ENCODE results near the gene SPOPL.
"Not testable (repeated sequence)": the region's sequence is repeated elsewhere in the genome, so short reads cannot be mapped to it uniquely, and the experiment has no call there.

The SPOPL gene

DNA sequence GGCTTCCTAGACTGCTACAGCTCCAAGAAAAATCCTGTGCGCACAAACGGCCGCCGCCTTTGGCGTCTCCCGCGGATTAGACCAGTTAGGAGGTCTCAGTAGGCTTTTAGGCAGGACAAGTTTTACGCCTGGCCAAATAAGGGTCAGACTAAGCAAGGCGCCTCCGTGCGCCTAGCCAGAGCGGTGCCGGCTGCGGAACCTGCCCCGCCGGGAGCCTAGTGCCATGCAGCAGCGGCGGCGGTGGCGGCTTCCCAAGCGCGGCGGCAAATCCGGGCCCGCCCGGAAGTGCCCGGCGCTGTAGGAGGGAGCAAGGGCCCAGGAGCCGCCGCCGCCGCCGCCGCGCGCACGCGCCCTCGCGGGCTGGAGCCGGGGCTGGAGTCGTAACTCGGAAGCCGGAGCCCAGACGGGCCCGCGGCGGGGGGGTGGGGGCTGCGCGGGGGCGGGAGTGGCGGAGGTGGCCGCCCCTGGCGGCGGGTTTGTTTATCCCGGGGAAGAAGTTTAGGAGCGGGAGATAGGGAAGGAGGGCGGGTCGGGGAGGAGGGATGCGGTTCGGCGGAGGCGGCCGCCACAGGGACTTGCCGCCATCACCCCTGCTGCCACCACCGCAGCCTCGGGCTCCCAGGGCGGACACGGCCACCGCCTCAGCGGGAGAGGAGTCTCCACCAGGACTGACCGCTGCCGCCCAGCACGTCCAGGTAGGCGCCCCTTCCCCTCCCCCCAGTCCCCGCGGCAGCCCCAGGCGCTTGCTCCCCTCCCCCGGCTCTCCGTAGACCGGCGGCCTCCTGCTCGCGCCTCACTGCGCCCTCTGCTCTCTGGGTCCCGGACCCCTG, at the start of gene SPOPL:
SPOPL (plus strand) TSS at position 346 of the 830 bp plus-strand sequence. CDS start 48,447 bp downstream, outside the sequence.
- peak; percentile 85 for DNase-seq

DNA sequence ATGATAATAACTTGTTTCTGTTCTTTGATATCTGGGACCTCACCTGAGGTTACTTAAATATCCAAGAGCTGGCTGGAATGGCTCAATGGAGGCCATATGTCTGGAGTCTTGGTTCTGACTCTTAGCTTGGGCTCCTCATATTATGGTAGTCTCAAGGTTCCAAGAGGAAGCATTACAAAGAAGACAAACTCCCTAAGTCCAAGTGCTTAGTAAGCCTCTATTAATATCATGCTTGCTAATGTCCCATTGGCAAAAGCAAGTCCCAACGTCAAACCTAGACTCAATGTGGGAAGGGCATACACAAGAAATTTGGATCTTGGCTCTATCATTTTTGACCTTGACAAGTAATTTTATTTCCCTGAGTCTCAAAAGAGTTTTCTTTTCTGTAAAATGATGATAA, 49.2 kb upstream of the SPOPL start:
- DNase-seq, result no peak

DNA sequence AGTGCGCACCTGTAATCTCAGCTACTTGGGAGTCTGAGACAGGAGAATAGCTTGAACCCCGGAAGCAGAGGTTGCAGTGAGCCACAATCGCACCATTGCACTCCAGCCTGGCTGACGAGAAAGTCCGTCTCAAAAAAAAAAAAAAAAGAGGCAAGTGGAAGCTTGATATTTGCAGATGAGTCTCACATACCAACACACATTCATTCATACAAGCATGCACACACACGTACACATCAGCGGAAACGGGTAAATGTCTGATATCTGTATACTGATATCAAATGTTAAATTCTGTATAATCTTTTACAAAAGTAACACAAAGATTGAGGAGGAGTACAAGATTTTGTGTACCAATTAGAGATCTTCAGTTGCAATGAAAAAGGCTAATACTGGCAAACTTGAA, 47.8 kb upstream of the SPOPL start:
- DNase-seq, result no peak

DNA sequence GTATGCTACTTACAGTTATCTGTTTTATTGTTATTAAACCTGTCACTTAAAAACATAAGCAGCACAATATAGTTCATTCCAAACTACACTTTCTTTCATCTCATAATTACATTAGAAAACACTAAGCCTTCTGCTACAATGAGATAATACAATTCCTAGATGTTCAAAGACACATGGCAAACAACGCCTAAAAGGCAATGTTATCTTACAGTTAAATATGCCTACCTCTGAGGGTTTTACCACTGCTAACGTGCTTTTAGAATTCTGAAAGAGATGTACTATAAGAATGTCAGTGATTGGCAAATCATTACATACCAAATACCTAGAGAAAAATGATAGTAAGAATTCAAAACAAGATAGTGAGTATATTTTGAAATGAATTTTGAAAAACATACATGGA, 46.8 kb upstream of the SPOPL start:
- DNase-seq, result no peak

DNA sequence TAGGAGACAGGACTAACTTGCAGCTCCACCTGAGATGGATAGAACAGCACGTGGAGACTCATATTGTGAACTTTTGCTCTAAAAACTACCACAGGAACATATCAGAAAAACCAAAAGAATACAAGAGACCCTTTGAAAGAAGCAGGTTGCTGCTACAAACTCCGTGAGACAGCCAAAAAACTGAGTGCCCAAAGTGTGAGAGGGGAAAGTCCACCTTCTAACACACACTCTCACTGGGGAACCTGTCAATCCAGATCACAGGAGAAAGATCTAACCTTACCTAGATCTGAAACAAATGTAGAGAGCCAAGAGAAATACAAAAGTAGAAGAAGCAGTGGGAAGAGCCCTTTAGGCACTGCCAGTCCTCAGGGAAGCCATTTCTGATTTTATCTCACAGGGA, 46.3 kb upstream of the SPOPL start:
- DNase-seq, result no peak

DNA sequence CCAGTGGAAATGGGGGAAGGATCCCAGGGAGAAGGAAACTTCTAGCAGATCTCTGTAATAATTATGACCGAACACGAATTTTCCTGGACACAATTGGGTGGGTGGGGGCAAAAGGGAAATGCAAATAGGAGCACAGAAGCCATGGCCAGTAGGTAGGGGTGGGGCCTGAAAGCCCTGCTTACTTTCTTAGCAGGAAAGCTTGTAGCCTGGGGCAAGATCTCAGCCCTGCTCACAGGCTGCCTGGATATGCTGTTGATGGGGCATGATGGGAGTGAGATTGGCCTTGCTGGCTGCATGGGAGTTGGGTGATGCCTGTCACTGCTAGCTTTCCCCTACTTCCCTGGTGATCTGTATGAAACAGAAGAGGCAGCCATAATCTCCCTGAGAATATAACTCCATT, 45.9 kb upstream of the SPOPL start:
- no peak for DNase-seq

DNA sequence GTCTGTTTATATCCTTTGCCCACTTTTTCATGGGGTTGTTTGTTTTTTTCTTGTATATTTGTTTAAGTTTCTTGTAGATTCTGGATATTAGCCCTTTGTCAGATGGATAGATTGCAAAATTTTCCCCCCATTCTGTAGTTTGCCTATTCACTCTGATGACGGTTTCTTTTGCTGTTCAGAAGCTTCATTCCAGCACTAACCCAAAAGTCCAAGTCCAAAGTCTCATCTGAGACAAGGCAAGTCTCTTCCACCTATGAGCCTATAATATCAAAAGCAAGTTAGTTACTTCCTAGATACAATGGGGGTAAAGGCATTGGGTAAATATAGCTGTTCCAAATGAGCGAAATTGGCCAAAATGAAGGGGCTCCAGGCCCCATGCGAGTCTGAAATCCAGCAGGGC, 38.9 kb upstream of the SPOPL start:
- not testable (repeated sequence) for DNase-seq

DNA sequence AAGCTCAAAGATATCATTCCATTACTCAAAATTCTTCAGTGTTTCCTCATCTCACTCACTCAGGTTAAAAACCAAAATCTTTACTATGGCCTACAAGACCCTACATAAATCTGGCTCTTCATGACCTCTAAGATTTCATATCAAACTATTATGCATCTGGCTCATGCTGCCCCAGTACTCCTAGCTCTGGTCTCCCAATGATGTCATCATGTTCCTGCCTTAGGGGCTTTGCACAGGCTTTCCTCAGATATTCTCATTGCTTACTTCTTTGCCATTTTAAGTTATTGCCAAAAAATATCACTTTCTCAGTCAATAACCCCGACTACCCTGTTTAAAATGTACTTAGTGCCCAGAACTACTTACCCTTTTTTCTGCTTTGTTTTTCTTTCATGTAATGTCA, 33.0 kb upstream of the SPOPL start:
- DNase-seq, result no peak

DNA sequence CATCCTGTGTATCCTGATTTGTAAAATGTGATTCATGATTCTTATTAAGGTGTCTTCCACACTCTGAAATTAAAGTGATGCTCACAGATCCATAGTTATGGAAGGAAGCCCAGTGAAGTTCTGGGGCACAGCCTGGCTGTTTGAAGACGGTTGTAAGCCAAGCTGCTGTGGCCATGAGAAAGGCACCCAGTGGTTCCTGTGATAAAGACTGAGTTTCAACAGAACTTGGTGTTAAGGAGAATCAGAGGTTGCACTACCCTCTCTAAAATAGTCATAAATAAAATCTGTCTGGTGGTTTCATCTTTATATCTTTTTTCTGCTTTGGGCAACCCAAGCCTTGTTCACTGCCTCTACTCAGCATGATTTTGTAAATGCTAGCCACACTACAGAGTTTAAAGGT, 32.2 kb upstream of the SPOPL start:
- DNase-seq, result no peak

DNA sequence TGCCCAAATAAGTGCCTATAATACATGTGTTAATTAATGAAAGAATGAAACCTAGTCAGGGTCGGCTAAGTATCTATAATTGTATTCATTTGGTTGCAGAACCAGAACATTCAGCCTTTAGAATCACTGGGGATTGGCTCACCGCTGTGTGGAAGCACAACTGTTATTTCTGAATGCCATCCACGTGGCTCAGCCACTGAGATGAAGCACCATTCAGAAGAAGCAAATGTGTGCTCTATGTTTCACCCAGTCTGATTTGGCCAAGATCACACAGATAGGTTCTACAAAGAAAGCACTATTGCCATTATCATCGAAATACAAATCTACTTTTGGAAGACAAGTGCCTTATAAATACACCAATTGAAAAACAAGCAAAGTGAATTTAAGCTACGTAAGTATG, 30.6 kb upstream of the SPOPL start:
- no peak for DNase-seq

DNA sequence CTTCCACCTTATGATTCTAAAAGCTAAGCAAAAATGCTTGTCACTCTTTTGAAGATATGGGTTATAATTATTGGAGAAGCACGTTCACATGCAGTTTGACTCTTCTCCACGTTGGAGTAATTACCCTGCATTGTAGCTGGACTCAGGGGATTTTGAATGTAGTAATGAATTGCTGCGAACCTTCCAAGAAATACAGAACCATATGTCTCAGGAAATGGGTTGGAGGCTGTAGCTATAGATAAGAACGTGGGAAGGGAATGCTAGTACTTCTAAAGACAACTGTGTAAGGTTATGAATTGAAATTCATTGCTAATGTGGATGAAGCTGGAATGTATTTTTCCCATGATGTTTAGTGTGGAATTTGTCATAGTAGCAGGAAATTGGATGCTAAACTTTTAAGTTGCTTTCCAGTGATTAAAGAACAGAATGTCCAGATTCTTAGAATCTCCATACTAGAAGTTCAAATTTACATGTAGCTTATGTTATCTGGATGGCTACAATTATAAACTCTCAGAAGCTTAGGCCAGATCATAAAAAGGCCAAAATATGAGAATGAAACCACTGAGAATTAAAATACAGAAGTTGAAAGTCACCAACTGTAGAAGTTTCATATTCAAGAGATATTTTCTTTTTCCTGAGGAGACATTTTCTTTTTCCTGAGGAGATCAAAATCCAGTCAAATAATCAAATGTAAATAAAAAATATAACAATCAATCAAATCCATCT, 27.3 kb upstream of the SPOPL start:
- DNase-seq, result no peak

DNA sequence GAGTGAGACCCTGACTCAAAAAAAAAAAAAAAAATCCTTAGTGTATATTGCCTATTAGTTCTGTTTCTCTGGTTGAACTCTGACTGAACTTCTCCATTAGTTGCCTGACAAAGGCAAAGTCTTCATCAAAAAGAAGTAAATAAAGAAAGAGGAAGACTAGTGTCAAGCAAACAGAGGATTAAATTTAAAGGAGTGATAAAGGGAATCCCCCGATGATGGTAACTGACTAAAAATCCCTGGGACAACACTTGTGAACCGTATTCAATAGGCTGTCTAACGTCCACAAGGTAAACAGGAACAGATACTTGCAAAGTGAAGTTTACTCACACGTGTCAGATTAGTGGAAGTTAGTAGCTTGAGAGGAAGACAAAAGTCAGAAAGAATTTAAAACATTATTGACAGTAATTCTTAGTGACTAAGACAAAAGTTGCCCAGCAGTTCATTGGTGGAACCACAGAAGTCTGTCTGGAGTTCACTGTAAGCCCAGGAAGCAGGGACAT, 26.2 kb upstream of the SPOPL start:
- no peak for DNase-seq

DNA sequence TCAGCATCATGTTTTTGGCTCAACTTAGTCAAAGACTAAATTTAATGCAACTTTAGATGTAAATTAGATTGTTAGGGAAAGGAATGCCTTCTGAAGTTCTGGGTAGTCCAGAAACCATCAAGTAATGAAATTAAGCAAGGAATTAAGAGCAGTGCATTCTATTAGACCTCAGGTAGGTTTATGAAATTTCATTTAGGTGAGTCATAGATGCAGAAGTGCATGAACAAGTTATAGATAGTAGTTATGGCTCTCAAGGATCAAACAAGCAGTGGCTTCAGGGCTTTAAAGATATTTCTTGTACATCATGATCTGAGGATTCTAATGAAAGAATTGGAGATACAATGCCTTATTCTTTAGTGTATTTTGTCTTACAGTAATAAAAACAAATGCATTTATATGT, 25.4 kb upstream of the SPOPL start:
- no peak for DNase-seq

DNA sequence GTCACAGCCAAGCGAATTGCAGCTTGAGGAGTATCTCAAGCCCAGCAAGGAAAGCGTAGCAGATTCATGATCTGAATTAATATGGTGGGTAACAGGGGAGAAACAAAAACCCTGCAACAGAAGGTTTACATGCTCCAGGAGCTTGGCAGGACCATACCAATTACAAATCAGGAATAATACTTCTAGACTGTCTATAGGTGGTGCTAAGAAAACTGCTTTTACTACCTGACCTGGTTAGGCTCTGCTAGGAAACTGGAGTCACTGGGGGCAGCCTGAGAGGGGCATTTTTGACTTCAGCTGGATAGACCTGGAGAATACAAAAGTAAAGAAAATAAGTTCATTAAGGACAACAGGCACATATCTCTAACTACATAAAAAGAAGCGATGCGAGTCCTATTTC, 24.6 kb upstream of the SPOPL start:
- DNase-seq, result no peak

DNA sequence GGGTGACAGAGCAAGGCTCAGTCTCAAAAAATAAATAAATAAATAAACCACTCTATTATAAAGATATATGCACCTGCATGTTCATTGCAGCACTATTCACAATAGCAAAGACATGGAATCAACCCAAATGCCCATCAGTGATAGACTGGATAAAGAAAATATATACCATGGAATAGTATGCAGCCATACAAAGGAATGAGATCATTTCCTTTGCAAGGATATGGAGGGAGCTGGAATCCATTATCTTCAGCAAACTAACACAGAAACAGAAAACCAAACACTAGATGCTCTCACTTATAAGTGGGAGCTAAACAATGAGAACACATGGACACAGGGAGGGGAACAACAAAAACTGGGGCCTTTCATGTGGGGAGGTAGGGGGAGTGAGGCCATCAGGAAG, 18.8 kb upstream of the SPOPL start:
- DNase-seq, result not testable (repeated sequence)

DNA sequence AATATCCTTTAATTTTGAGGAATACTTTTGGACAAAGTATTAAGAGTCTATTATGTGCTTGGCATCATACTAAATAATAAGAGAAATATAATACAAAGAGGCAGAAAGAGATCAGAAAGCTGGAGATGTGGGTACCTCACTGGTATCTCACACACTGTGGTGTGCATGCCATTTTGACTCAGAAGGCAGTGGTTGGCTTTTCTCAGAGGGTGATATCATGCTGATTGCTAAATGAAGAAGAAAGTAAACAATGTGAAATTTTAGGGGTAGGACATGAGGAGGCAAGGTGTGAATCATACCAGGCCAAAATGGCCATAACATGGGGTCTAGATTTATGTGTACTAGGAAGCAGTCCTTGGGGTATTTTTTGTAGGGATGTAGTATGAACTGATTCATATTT, 16.6 kb upstream of the SPOPL start:
- DNase-seq, result no peak

DNA sequence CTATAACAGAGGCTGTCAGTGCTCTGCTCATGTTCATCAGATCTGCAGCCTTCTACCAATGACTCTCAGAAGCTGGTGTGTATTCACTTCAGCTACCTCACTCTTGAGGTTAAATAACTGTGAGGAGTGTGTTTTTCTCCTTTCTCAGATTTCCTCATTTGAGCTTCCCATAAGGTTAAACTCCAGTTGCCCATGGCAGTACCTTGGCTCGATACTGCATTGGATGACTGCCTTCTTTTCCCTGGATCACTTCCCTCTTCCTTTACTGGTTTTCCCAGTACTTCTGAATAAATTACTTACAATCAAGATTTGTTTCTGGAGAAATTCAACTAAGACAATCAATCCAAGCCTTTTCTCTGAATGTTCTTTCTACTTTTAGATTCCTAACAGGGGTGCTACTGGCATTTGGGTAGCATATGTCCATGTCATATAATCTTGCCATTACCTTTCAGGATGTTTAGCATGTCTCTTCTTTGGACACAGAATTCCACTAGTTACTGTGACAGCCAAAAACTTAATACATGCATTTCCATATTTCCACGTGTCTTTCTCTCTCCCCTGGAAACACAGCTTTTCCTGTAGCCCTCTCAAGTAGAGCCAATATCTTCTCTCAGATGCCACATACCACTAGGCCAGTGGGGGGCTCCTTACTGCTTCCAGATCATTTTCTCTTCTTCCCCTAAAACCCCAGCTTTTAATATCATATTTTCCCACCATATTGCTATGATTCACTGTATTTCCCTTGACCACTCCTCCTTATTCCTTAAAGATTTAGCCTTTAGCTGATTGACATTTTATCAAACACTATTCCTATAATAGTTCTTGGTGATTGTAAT, 15.0 kb upstream of the SPOPL start:
- no peak for DNase-seq

DNA sequence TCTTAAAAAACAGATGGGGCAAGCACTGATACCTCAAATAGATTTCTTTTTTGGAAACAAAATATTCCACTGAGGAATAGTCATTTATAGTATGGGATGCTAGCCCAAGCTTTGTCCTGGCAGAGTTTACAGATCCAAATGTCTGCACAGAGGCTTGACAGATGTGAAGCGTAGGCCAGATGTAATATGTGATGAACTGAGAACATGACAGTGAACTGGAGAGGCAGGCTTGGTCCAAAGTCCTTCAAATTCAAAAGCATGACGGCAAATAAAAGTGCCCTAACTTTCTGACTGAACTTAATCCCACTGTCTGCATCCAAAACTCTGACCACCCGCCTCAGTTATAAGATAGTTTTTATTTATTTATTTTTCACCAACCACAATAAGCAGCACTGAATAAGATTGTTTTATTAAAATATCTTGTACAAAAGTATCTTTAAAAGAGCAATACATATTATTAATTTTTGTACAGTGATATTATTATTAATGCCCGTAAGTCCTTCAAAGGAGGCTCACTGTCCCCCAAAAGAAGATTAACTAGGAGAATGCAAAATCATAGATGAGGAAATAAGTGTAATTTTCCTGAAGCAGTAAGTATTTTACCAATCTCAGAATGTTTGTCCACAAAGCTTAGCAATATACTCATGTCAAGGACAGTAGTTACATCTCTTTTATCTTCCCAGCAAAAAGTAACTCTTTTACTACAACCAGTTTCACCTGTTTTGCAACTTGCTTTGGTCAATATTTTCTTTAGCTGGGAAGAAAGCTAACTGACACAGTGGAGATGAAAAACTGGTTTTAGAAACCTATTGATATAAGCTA, 10.7 kb upstream of the SPOPL start:
- no peak for DNase-seq

DNA sequence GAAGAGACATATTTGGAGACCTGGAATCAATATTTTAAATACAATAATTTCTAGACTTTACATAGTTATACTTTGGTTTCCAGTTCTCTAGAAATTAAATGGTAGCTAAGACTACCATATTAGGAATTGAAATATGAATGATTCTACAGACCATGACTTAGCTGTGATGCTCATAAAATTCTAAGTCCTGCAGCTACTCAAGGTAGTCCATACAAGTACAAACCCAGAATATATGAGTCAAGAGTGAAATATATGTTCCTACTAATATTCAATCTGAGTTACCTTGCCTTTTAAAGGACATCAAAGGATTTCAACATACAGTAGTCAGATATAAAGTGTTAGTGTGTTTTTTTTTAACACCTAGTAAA, 10.1 kb upstream of the SPOPL start:
- DNase-seq, result no peak

DNA sequence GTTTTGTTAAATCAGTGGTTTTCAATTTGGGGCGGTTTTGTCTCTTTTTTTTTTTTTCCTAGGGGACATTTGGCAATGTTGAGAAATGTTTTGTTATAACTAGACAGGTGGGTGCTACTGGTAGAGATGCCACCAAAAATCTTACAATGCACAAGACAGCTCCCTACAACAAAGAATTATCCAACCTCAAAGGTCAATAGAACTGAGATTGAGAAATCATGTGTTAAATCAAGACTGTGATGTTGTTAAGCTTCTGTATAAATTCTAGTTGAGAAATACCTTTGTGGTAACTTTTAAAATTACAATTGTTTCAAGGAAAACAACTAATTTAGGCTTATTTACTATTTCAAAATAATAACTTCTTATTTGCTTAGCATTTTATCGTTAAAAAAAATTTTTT, 9.4 kb upstream of the SPOPL start:
- DNase-seq, result no peak

DNA sequence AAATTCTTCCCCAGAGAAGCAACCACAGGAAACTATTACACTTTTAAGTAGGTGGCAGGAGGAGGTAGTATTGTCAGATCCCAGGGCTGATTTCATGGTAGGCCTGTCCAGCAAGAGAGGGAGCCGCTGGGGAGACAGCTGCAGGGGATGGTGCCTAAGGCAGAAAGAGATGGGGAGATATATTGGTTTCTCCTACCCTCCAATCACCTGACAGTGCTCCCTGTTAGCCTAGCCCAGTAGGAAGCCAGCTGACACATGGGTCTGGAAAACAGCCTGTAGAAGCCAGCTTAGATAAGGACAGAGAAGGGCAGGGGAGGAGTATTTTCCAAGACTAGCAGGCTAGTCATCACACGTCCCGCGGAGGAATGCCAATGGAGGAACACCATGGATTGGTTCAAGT, 8.2 kb upstream of the SPOPL start:
- DNase-seq, result no peak

DNA sequence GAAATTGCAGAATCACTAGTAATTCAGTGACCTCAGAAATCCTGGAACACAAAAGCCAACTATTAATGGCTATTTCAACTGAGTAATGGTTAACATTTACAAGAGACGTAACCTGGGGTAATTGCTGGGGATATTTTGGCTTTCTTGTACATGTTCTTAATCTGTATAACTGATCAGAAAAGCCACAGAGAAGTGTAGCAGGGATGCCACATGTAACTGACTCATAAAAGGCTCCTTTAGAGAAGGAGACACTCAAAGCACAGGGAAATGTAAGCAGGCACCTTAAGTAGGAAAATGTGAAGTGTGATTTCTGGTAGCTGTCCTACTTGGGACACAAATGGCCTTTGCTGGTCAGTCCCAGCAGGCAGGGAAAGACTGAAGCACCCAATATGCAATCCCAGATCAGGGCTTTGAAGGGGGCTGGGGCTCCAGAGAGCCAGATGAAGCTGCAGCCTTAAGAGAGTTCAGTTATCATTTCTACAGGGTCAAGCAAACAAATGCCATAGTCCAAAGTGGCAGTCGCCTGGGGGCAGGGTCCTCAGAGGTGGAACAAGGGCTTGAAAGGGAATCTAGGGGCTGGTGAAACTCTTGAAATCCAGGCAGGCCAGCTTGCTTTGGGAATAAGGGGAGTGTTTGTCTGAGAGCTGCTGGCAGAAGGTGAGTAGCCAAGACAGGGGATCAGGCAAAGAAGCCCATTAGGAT, 7.2 kb upstream of the SPOPL start:
- no peak for DNase-seq

All from NCI-H1092 treated with DMSO at 0.1 percent for 48 hours (cell line).